ENCODE data around the gene PROX2.

GRCh38 chr14:74915826-74916225, 39.9 kb upstream of the PROX2 start:
- TF ChIP-seq POLR2A (IDR thresholded peaks at IDR 0.05) (no peak), CTCF (IDR thresholded peaks at IDR 0.05) (no peak)

All from adrenal gland (tissue), 5 donors.